GM18868 (cell line): ENCODE data around the gene NSMF.

Source experiments
- ATAC-seq: cut with Tn5 transposase; IDR thresholded peaks from one replicate; pipeline ENCODE4 v1.9.1; 2021; ENCODE audit warnings: mild to moderate bottlenecking, moderate library complexity; ENCODE audit not compliant: unreplicated experiment

Gene NSMF

GRCh38 chr9:137397675-137398423 is 61.3 kb downstream of the NSMF start:
- ATAC-seq = no peak
